H1 (cell line): ENCODE measurements around the gene CEP85. TPM values are rescaled to one million over a fixed set of nuclear protein-coding genes. Genes with fewer than 3 reads are reported as not detected.

Experiments used
- CTCF ChIA-PET: fragments of 300-600 bp; sonication (Branson Sonifier 250); formaldehyde crosslinking; loops from one replicate; lab custom pipeline; 2021; ENCODE audit not compliant: partially characterized antibody; lab: Charles Lee
- POLR2A ChIA-PET: fragments of 300-600 bp; sonication (Branson Sonifier 250); formaldehyde crosslinking; loops from one replicate; lab custom pipeline; 2021; ENCODE audit warnings: inconsistent platforms; ENCODE audit not compliant: partially characterized antibody; lab: Charles Lee
- DNase-seq, 2 experiments: peaks; one replicate each; pipeline versions ENCODE4 v3.0.0 to v3.0.0-alpha.2; 2010 to 2022; ENCODE audit warnings: low spot score in 2 of 2, low read depth in 1 of 2, mixed read lengths in 1 of 2
- FAIRE-seq: peaks from 2 replicates; lab custom pipeline; 2011; peaks lifted over from hg19 to GRCh38; lab: Jason Lieb, UNC
- H2AFZ ChIP-seq: 2 replicates; pipeline ENCODE4 v1.8.1; 2012; ENCODE audit warnings: low read length, inconsistent platforms
- H2AK5ac ChIP-seq: 2 replicates; pipeline ENCODE4 v1.6.1; 2013; ENCODE audit warnings: low read depth, low read length
- H2BK120ac ChIP-seq: replicated peaks from 2 replicates; pipeline ENCODE3; 2013; ENCODE audit warnings: low read depth, low read length, inconsistent platforms
- H2BK12ac ChIP-seq: 2 replicates; pipeline ENCODE4 v1.6.1; 2013; ENCODE audit warnings: low read depth, low read length
- H2BK15ac ChIP-seq: 2 replicates; pipeline ENCODE4 v1.6.1; 2013; ENCODE audit warnings: low read length
- H2BK20ac ChIP-seq: 2 replicates; pipeline ENCODE4 v1.6.1; 2013; ENCODE audit warnings: low read length
- H2BK5ac ChIP-seq: 2 replicates; pipeline ENCODE4 v1.6.1; 2013; ENCODE audit warnings: low read depth, low read length
- H3K14ac ChIP-seq: 2 replicates; pipeline ENCODE4 v1.6.1; 2013; ENCODE audit warnings: inconsistent platforms; ENCODE audit not compliant: insufficient read length
- H3K18ac ChIP-seq: 2 replicates; pipeline ENCODE4 v1.6.1; 2013; ENCODE audit warnings: low read length; ENCODE audit errors: extremely low read depth
- H3K23ac ChIP-seq: 2 replicates; pipeline ENCODE4 v1.6.1; 2013; ENCODE audit warnings: inconsistent platforms; ENCODE audit not compliant: insufficient read length
- H3K23me2 ChIP-seq: 2 replicates; pipeline ENCODE4 v1.6.1; 2013; ENCODE audit warnings: low read depth, low read length
- H3K27ac ChIP-seq: 2 replicates; pipeline ENCODE4 v1.6.1; 2011; ENCODE audit warnings: low read depth, low read length, inconsistent platforms
- H3K27me3 ChIP-seq, 4 experiments: replicated peaks in 1 of 4; 1 replicate in 1 of 4; 2 replicates in 3 of 4; pipeline versions ENCODE4 v1.6.1 to v1.8.1; 2011 to 2013; ENCODE audit warnings: low read length in 3 of 4, mild to moderate bottlenecking in 3 of 4, inconsistent platforms in 2 of 4, mixed read lengths in 2 of 4, moderate library complexity in 1 of 4; ENCODE audit not compliant: control insufficient read depth in 3 of 4, insufficient read depth in 3 of 4; ENCODE audit errors: extremely low read depth in 1 of 4
- H3K36me3 ChIP-seq, 4 experiments: 2 replicates each; pipeline versions ENCODE4 v1.6.1 to v1.8.1; 2011 to 2013; ENCODE audit warnings: mild to moderate bottlenecking in 4 of 4, low read length in 3 of 4, moderate library complexity in 2 of 4, control low read depth in 1 of 4, inconsistent platforms in 1 of 4; ENCODE audit not compliant: insufficient read depth in 4 of 4, control insufficient read depth in 2 of 4
- H3K4ac ChIP-seq: replicated peaks from 2 replicates; pipeline ENCODE3; 2013; ENCODE audit warnings: low read length, low read depth, mixed read lengths, inconsistent platforms; ENCODE audit not compliant: insufficient read length
- H3K4me1 ChIP-seq, 4 experiments: replicated peaks in 1 of 4; 1 replicate in 1 of 4; 2 replicates in 3 of 4; pipeline versions ENCODE4 v1.6.1 to v1.8.1; 2011 to 2013; ENCODE audit warnings: low read length in 3 of 4, inconsistent platforms in 2 of 4, mixed read lengths in 1 of 4; ENCODE audit not compliant: insufficient read depth in 4 of 4, control insufficient read depth in 3 of 4
- H3K4me2 ChIP-seq, 2 experiments: 2 replicates each; pipeline versions ENCODE4 v1.6.1 to v1.8.1; 2011 to 2013; ENCODE audit warnings: low read depth in 2 of 2, low read length in 2 of 2, control low read depth in 1 of 2, inconsistent platforms in 1 of 2, mild to moderate bottlenecking in 1 of 2; ENCODE audit not compliant: insufficient read depth in 1 of 2
- H3K4me3 ChIP-seq, 4 experiments: fragments of 200-600, 300-600 bp in 1 of 4; sonication (generic), shearing (Covaris generic), sonication (Bioruptor Twin) in 1 of 4; 2 replicates each; pipeline versions ENCODE4 v1.5.1 to v1.8.1; 2011 to 2016; ENCODE audit warnings: low read length in 4 of 4, low read depth in 3 of 4, control low read depth in 2 of 4, inconsistent platforms in 2 of 4, mild to moderate bottlenecking in 2 of 4, mixed read lengths in 1 of 4, moderate library complexity in 1 of 4; ENCODE audit not compliant: insufficient read depth in 2 of 4; ENCODE audit errors: extremely low read depth in 1 of 4
- H3K56ac ChIP-seq: replicated peaks from 2 replicates; pipeline ENCODE3; 2013; ENCODE audit warnings: low read depth, mild to moderate bottlenecking, mixed read lengths, low read length, inconsistent platforms; ENCODE audit not compliant: insufficient read length
- H3K79me1 ChIP-seq: 2 replicates; pipeline ENCODE4 v1.6.1; 2013; ENCODE audit warnings: low read depth, low read length, control low read depth
- H3K79me2 ChIP-seq, 2 experiments: 2 replicates each; pipeline versions ENCODE4 v1.6.1 to v1.8.1; 2012 to 2013; ENCODE audit warnings: low read length in 2 of 2, mild to moderate bottlenecking in 2 of 2, inconsistent platforms in 1 of 2; ENCODE audit not compliant: insufficient read depth in 2 of 2, control insufficient read depth in 1 of 2
- H3K9ac ChIP-seq, 4 experiments: replicated peaks in 1 of 4; 1 replicate in 1 of 4; 2 replicates in 3 of 4; pipeline versions ENCODE4 v1.6.1 to v1.8.1; 2011 to 2013; ENCODE audit warnings: low read depth in 3 of 4, low read length in 3 of 4, control low read depth in 2 of 4, mild to moderate bottlenecking in 2 of 4, moderate library complexity in 2 of 4, inconsistent platforms in 1 of 4; ENCODE audit errors: extremely low read depth in 1 of 4
- H3K9me3 ChIP-seq, 2 experiments: 2 replicates each; pipeline versions ENCODE4 v1.6.1 to v1.8.1; 2012 to 2013; ENCODE audit warnings: mild to moderate bottlenecking in 2 of 2, moderate library complexity in 2 of 2, control low read depth in 1 of 2, inconsistent platforms in 1 of 2, low read depth in 1 of 2, low read length in 1 of 2, mixed read lengths in 1 of 2; ENCODE audit not compliant: insufficient read depth in 2 of 2
- H4K20me1 ChIP-seq, 2 experiments: replicated peaks in 1 of 2; 2 replicates each; pipeline versions ENCODE3 to v1.8.1; 2011 to 2013; ENCODE audit warnings: inconsistent platforms in 2 of 2, low read length in 2 of 2, mild to moderate bottlenecking in 1 of 2; ENCODE audit not compliant: insufficient read depth in 2 of 2, control insufficient read depth in 1 of 2
- H4K5ac ChIP-seq: 2 replicates; pipeline ENCODE4 v1.6.1; 2013; ENCODE audit warnings: low read length, low read depth, mixed read lengths, inconsistent platforms; ENCODE audit not compliant: insufficient read length
- H4K8ac ChIP-seq: 2 replicates; pipeline ENCODE4 v1.8.0; 2013; ENCODE audit warnings: mild to moderate bottlenecking, moderate library complexity, low read length, inconsistent platforms; ENCODE audit not compliant: insufficient read depth; ENCODE audit errors: extremely low read depth
- H4K91ac ChIP-seq: replicated peaks from 2 replicates; pipeline ENCODE3; 2013; ENCODE audit warnings: low read length, mixed read lengths, inconsistent platforms; ENCODE audit not compliant: insufficient read length
- BACH1 ChIP-seq: IDR thresholded peaks from 2 replicates; pipeline ENCODE4 v1.6.1; 2012; ENCODE audit warnings: low read length, improper control_type of control experiment
- BCL11A ChIP-seq, 2 experiments: IDR thresholded peaks; one replicate each; pipeline ENCODE4 v1.6.1; 2011; ENCODE audit warnings: low read depth in 2 of 2, low read length in 2 of 2, mild to moderate bottlenecking in 2 of 2
- CTBP2 ChIP-seq: IDR thresholded peaks from 2 replicates; pipeline ENCODE4 v1.7.0; 2011; ENCODE audit warnings: borderline replicate concordance, mild to moderate bottlenecking, moderate library complexity, mixed read lengths, low read length; ENCODE audit not compliant: insufficient read depth, insufficient read length
- CTCF ChIP-seq, 3 experiments: IDR thresholded peaks; 1 replicate in 2 of 3; 2 replicates in 1 of 3; pipeline versions ENCODE4 v1.5.1 to v1.6.1; 2011; ENCODE audit warnings: low read length in 3 of 3, mild to moderate bottlenecking in 3 of 3, inconsistent platforms in 2 of 3, low read depth in 1 of 3, moderate library complexity in 1 of 3; ENCODE audit not compliant: insufficient read depth in 1 of 3; ENCODE audit errors: control extremely low read depth in 1 of 3
- RAD21 ChIP-seq, 2 experiments: IDR thresholded peaks in 1 of 2; conservative IDR thresholded peaks in 1 of 2; 2 replicates each; pipeline ENCODE4 v1.6.1; 2011; ENCODE audit warnings: low read depth in 2 of 2, low read length in 2 of 2, improper control_type of control experiment in 1 of 2, inconsistent platforms in 1 of 2, mild to moderate bottlenecking in 1 of 2, moderate library complexity in 1 of 2
- TAF7 ChIP-seq: optimal IDR thresholded peaks from 2 replicates; pipeline ENCODE3; 2011; ENCODE audit warnings: low read depth, mild to moderate bottlenecking, inconsistent platforms, low read length, moderate library complexity, borderline replicate concordance
- TCF12 ChIP-seq: IDR thresholded peaks from 2 replicates; pipeline ENCODE4 v1.6.1; 2011; ENCODE audit warnings: low read depth, mild to moderate bottlenecking, low read length
- YY1 ChIP-seq: IDR thresholded peaks from 2 replicates; pipeline ENCODE4 v1.6.1; 2011; ENCODE audit warnings: low read depth, mild to moderate bottlenecking, low read length
- WGBS, 2 experiments: shearing (Covaris generic) in 1 of 2; methylation state at CpG; one replicate each; pipeline versions ENCODE4 v1.1.6 to v1.1.7; 2013 to 2015; ENCODE audit warnings: low lambda C conversion rate in 2 of 2, mixed read lengths in 2 of 2, inconsistent platforms in 1 of 2, low coverage in 1 of 2, missing lambda C conversion rate in 1 of 2; ENCODE audit not compliant: insufficient replicate concordance in 2 of 2, insufficient coverage in 1 of 2, insufficient read length in 1 of 2; ENCODE audit errors: extremely low coverage in 1 of 2, missing lambda C conversion rate in 1 of 2; 5-methylcytosine and 5-hydroxymethylcytosine counted together
- polyA plus RNA-seq, 7 experiments: library from polyadenylated mRNA; depleted of rRNA in 3 of 7; stranded (reverse) in 5 of 7; unstranded in 2 of 7; fragments of >200 nt in 5 of 7; fragments of 200-250 nt in 2 of 7; gene quantifications; 1 replicate in 5 of 7; 2 replicates in 1 of 7; 4 replicates in 1 of 7; pipeline versions ENCODE4 v1.2.1 to v1.2.3, GENCODE V29; 2011 to 2013; ENCODE audit warnings: missing spikeins in 2 of 7, mixed read lengths in 2 of 7
- total RNA-seq: library from RNA; stranded (reverse); fragmentation: NEBNext Ultra II Directional; extraction: Animal tissue kit (Norgen Biotek cat#: 25700); gene quantifications from 2 replicates; pipeline ENCODE4 v1.2.1, GENCODE V29; 2021

Gene CEP85
- total and polyA plus RNA-seq, 2 of the 8 experiments (the other 6 are each of a cell fraction or from before 2014, with no cell fraction given) = 40.4 to 43.7 TPM

DNA sequence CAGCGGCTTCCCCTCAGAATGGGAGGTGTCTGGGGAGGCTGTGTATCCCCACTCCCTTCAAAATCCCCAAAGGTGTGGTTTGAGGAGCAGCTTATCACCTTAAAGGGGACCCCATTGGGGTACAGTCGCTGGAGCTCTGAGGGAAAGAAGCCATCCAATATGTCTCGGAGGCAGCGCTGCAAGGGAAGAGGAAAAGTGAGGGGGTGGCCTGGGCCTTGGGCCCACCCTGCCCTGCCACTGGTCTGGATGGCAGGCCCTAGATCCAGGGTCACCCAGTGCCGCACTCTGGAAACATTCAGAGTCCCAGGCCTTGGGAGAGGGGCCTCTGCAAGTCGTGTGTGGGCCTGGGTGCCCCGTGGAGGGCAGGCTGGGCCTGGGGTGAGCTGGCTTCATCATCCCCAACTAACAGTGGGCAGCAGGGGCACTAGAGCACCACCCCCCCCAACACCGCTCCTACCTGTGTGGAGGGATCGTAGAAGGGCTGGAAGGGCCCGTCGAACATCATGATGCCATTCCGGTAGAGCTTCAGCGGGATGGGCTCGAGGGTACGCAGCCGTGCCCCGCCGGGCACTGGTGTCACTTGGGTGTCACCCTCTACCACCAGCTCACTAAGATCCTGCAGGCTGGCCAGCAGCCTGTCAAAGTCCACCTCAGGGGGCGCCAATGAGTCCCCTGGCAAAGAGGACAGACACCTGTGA lies 51.5 kb downstream of the CEP85 start:
- H3K9me3 ChIP-seq = no peaks in the 10 kb centered on the region
- no peak overlapping the region for H2AFZ ChIP-seq
- H2BK120ac ChIP-seq = no peak overlapping the region
- no peak overlapping the region for H2BK12ac ChIP-seq
- peaks cover 0 to 2% of the 10 kb centered on the region in 2 experiments; a peak in 1 of 4 replicates for H3K79me2 ChIP-seq
- no peak overlapping the region for H3K4ac ChIP-seq
- H3K9ac ChIP-seq = no peak overlapping the region
- 75% methylated on average over 19 of the region's 19 CpGs; no CpG with 5 or more reads in 1 of the 2 experiments for WGBS, 2 experiments
- no peak overlapping the region for H4K8ac ChIP-seq
- no peak overlapping the region; the same call in 1 of the 2 replicates for H3K27ac ChIP-seq
- no peak overlapping the region for H4K5ac ChIP-seq
- DNase-seq = peak in 1 of 2 experiments; percentile 91
- H3K23me2 ChIP-seq = peaks cover 5% of the 10 kb centered on the region; the same call in 1 of the 2 replicates
- H2AK5ac ChIP-seq = no peak overlapping the region
- no peak overlapping the region for H3K18ac ChIP-seq
- H3K14ac ChIP-seq = no peak overlapping the region
- H2BK15ac ChIP-seq = peak overlapping the region; percentile 72; the same call in 1 of the 2 replicates
- H3K27me3 ChIP-seq = no peaks in the 10 kb centered on the region
- H4K91ac ChIP-seq = no peak overlapping the region
- no peak overlapping the region for H2BK20ac ChIP-seq
- peaks cover 2 to 12% of the 10 kb centered on the region in 2 experiments for H4K20me1 ChIP-seq
- no peak overlapping the region for H3K4me2 ChIP-seq
- CTCF ChIA-PET = interaction anchor here (0.6 to 39.7 kb wide), 45 partner anchors 10 to 1098 kb away, joined by 3 to 1530 read pairs (median 5); partner anchors contain the start of genes CATSPER4, CD164L2, CD52 and CEP85
- H3K23ac ChIP-seq = no peak overlapping the region
- H3K4me3 ChIP-seq = no peak overlapping the region
- no peaks in the 10 kb centered on the region for H3K79me1 ChIP-seq
- POLR2A ChIA-PET = interaction anchor here (0.5 to 3.2 kb wide), 11 partner anchors 9 to 187 kb away, joined by 3 to 27 read pairs (median 4); partner anchors contain the start of genes CD52, HMGN2 and LIN28A
- no peak for FAIRE-seq
- H3K4me1 ChIP-seq = peaks cover 8 to 37% (median 26%) of the 10 kb centered on the region in 4 experiments
- H2BK5ac ChIP-seq = peak overlapping the region; percentile 52; the same call in 1 of the 2 replicates
- H3K36me3 ChIP-seq = peaks cover 0 to 4% (median 0%) of the 10 kb centered on the region in 4 experiments; a peak in 1 of 8 replicates
- no peak overlapping the region for H3K56ac ChIP-seq
- TF ChIP-seq CTBP2 (peak; percentile 28), BCL11A (IDR thresholded peaks at IDR 0.05; ENCODE audit: low read depth in 2 of 2, low read length in 2 of 2) (no peak), YY1 (peak; percentile 55; the same call in 1 of the 2 replicates), TCF12 (0 out of 2 replicates have a peak, but pooled peaks have one; percentile 66), TAF7 (peak; percentile 52), CTCF (IDR thresholded peaks at IDR 0.05; ENCODE audit: control extremely low read depth in 1 of 3, insufficient read depth in 1 of 3, low read depth in 1 of 3, low read length in 3 of 3) (peak in 2 of 3 experiments; percentile 86 to 95; a peak in 3 of 4 replicates), RAD21 (IDR thresholded peaks at IDR 0.05 in 1 of 2, conservative IDR thresholded peaks at IDR 0.05 in 1 of 2; ENCODE audit: low read depth in 2 of 2, low read length in 2 of 2) (peak; percentile 51 to 69), BACH1 (no peak)
